Measurements from ENCODE around the gene ASB1. TPM values are rescaled to one million over a fixed set of nuclear protein-coding genes. Genes with fewer than 3 reads are reported as not detected.

The ASB1 gene
- total RNA-seq, 1 donor from 2014 or later = 60.2 TPM

- no peak for ATAC-seq
- intact Hi-C loops (cut with micrococcal nuclease) = no loop called here
- DNase-seq = no peak
Measured at GRCh38 chr2:238483656-238484055, 56.9 kb downstream of the ASB1 start.

- DNase-seq (no peak), ATAC-seq (no peak)
- intact Hi-C loops (cut with micrococcal nuclease) = no loop called here
Measured at GRCh38 chr2:238484522-238485452, 58.1 kb downstream of the ASB1 start.

GRCh38 chr2:238486123-238486848 lies 59.6 kb downstream of the ASB1 start:
- no peak for DNase-seq
- no peak for ATAC-seq

GRCh38 chr2:238487134-238487533 lies 60.4 kb downstream of the ASB1 start:
- no peak for ATAC-seq
- intact Hi-C loops (cut with micrococcal nuclease) = no loop called here
- no peak for DNase-seq

More at GRCh38 chr2:238486123-238486848, 59.6 kb downstream of the ASB1 start:
- intact Hi-C loops (cut with micrococcal nuclease) = no loop called here

GRCh38 chr2:238487652-238488346 lies 61.1 kb downstream of the ASB1 start:
- intact Hi-C loops (cut with micrococcal nuclease) = no loop called here
- ATAC-seq = no peak
- DNase-seq = no peak

- no peak for ATAC-seq
- intact Hi-C loops (cut with micrococcal nuclease) = no loop called here
Measured at GRCh38 chr2:238488347-238488826, 61.7 kb downstream of the ASB1 start.

GRCh38 chr2:238489431-238489830 lies 62.7 kb downstream of the ASB1 start:
- DNase-seq (no peak), ATAC-seq (no peak)
- intact Hi-C loops (cut with micrococcal nuclease) = no loop called here

More at GRCh38 chr2:238488347-238488826, 61.7 kb downstream of the ASB1 start:
- DNase-seq = no peak

- intact Hi-C loops (cut with micrococcal nuclease) = no loop called here
- ATAC-seq (no peak), DNase-seq (no peak)
Measured at GRCh38 chr2:238489896-238490295, 63.2 kb downstream of the ASB1 start.

- ATAC-seq (no peak), DNase-seq (no peak)
- intact Hi-C loops (cut with micrococcal nuclease) = no loop called here
Measured at GRCh38 chr2:238492840-238493239, 66.1 kb downstream of the ASB1 start.

GRCh38 chr2:238493411-238493810 lies 66.7 kb downstream of the ASB1 start:
- no peak for ATAC-seq
- no peak for DNase-seq
- intact Hi-C loops (cut with micrococcal nuclease) = no loop called here

- ATAC-seq (no peak), DNase-seq (no peak)
- intact Hi-C loops (cut with micrococcal nuclease) = no loop called here
Measured at GRCh38 chr2:238493880-238494572, 67.3 kb downstream of the ASB1 start.

GRCh38 chr2:238494573-238494961 lies 67.8 kb downstream of the ASB1 start:
- intact Hi-C loops (cut with micrococcal nuclease) = no loop called here
- ATAC-seq (no peak), DNase-seq (no peak)

- ATAC-seq (no peak), DNase-seq (no peak)
- intact Hi-C loops (cut with micrococcal nuclease) = no loop called here
Measured at GRCh38 chr2:238495422-238495821, 68.7 kb downstream of the ASB1 start.

- DNase-seq (no peak), ATAC-seq (no peak)
- intact Hi-C loops (cut with micrococcal nuclease) = no loop called here
Measured at GRCh38 chr2:238496756-238497609, 70.3 kb downstream of the ASB1 start.

- DNase-seq = no peak
- intact Hi-C loops (cut with micrococcal nuclease) = no loop called here
Measured at GRCh38 chr2:238497610-238498005, 70.9 kb downstream of the ASB1 start.

GRCh38 chr2:238498188-238498587 lies 71.5 kb downstream of the ASB1 start:
- DNase-seq (no peak), ATAC-seq (no peak)
- intact Hi-C loops (cut with micrococcal nuclease) = no loop called here

More at GRCh38 chr2:238497610-238498005, 70.9 kb downstream of the ASB1 start:
- ATAC-seq = no peak

- intact Hi-C loops (cut with micrococcal nuclease) = no loop called here
- ATAC-seq (no peak), DNase-seq (no peak)
Measured at GRCh38 chr2:238498691-238499295, 72.1 kb downstream of the ASB1 start.
